ENCODE results near the gene CDC42SE2.

- TF ChIP-seq REST (IDR thresholded peaks at IDR 0.05; ENCODE audit: insufficient read depth in 1 of 2, low read depth in 2 of 2, low read length in 2 of 2) (no peak), SIN3A (IDR thresholded peaks at IDR 0.05; ENCODE audit: borderline replicate concordance, insufficient read depth, low read length) (no peak)
Observed at GRCh38 chr5:131392466-131393095, 128.7 kb downstream of the CDC42SE2 start.

Data from PFSK-1 (cell line).